Adipose tissue (tissue), 3 donors: Measurements from ENCODE around the gene FBXL19. TPM values are rescaled to one million over a fixed set of nuclear protein-coding genes. Genes with fewer than 3 reads are reported as not detected.
A peak's percentile ranks its signal among the peaks of the same experiment; 100 is the strongest.

Experiments
- H3K27ac ChIP-seq: one replicate; pipeline ENCODE4 v1.5.1; 2013; ENCODE audit warnings: low read depth, low read length
- WGBS, 3 donors: extraction: QIAGEN DNeasy Blood & Tissue Kit; methylation state at CpG; one replicate each; pipeline ENCODE4 v1.1.7; 2013; 5-methylcytosine and 5-hydroxymethylcytosine counted together
- polyA plus RNA-seq, 3 donors: library from polyadenylated mRNA; stranded (reverse); fragments of 200-250 nt; gene quantifications; one replicate each; pipeline ENCODE4 v1.2.3, GENCODE V29; 2013
- donor health status: healthy with polysubstance abuse.
- donor health status: Bipolar disorder and iron deficiency.
- donor health status: healthy.

FBXL19 gene
- polyA plus RNA-seq, 3 donors = 3.6 to 9.1 (median 5.3) TPM

- 1% methylated on average over 80 to 94 of the region's 97 CpGs for WGBS, 3 donors
These were observed 29.4 kb upstream of the FBXL19 start, which contains the start of gene BCL7C for GRCh38 chr16:30893744-30894539. TSS of gene BCL7C (minus strand) at chr16:30894077. CDS start at chr16:30893944, 133 bp downstream.

GRCh38 chr16:30894540-30895368, 28.6 kb upstream of the FBXL19 start:
- H3K27ac ChIP-seq = peak overlapping the region; percentile 48
- WGBS, 3 donors = 41 to 48% (median 47%) methylated on average over 16 of the region's 16 CpGs

More at GRCh38 chr16:30893744-30894539, 29.4 kb upstream of the FBXL19 start, which contains the start of gene BCL7C:
- H3K27ac ChIP-seq = peak within 1 kb of the TSS; percentile 48

DNA sequence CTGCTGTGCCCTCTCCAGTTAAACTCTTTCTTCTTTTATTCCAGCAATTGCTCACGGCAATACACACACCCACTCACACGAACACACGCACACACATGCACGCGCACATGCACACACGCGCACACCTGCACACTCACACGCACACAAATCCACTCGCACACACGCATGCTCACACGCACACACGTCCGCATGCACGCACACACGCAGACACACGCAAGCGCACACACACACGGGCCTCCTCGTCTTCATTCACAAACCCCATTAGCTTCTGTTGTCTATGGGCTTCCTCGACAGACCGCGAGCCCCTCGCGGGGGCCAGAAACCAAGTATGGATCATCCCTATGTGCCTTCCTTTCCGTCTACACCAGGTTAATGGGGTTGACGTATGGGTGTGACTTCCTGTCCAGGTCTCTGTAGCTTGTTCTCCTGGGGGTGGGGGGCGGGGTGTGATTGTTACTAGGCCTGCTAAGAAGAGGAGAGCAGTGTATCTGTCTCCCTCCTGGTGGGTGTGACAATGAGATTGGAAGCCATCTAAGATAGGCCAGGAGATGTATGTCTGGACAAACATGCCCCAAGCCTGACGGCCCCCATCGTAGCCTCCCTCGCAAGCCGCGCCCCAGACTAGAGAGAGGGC, 27.6 kb upstream of the FBXL19 start:
- peak overlapping the region; percentile 4 for H3K27ac ChIP-seq

GRCh38 chr16:30896261-30896888, 27.0 kb upstream of the FBXL19 start, which contains the start of gene CTF1:
TSS of gene CTF1 (plus strand) at chr16:30896614. CDS start at chr16:30896644, 30 bp downstream.
- 10 to 12% (median 12%) methylated on average over 26 to 31 of the region's 31 CpGs for WGBS, 3 donors

More for the DNA sequence above, 27.6 kb upstream of the FBXL19 start:
- WGBS, 3 donors = 69 to 71% (median 70%) methylated on average over 32 of the region's 32 CpGs

GRCh38 chr16:30896889-30897733, 26.3 kb upstream of the FBXL19 start:
- 15 to 17% (median 16%) methylated on average over 31 of the region's 31 CpGs for WGBS, 3 donors
- H3K27ac ChIP-seq = peak overlapping the region; percentile 90

More at GRCh38 chr16:30896261-30896888, 27.0 kb upstream of the FBXL19 start, which contains the start of gene CTF1:
- H3K27ac ChIP-seq = peak within 1 kb of the TSS; percentile 90

GRCh38 chr16:30899794-30900193, 23.6 kb upstream of the FBXL19 start:
- WGBS, 3 donors = 66 to 90% (median 87%) methylated on average over 2 of the region's 2 CpGs

GRCh38 chr16:30900588-30900987, 22.8 kb upstream of the FBXL19 start:
- WGBS, 3 donors = 93 to 99% (median 97%) methylated on average over 5 of the region's 5 CpGs
- H3K27ac ChIP-seq = no peak overlapping the region

More at GRCh38 chr16:30899794-30900193, 23.6 kb upstream of the FBXL19 start:
- H3K27ac ChIP-seq = no peak overlapping the region

GRCh38 chr16:30901201-30902028, 22.0 kb upstream of the FBXL19 start:
- 20 to 29% (median 28%) methylated on average over 6 of the region's 6 CpGs for WGBS, 3 donors

DNA sequence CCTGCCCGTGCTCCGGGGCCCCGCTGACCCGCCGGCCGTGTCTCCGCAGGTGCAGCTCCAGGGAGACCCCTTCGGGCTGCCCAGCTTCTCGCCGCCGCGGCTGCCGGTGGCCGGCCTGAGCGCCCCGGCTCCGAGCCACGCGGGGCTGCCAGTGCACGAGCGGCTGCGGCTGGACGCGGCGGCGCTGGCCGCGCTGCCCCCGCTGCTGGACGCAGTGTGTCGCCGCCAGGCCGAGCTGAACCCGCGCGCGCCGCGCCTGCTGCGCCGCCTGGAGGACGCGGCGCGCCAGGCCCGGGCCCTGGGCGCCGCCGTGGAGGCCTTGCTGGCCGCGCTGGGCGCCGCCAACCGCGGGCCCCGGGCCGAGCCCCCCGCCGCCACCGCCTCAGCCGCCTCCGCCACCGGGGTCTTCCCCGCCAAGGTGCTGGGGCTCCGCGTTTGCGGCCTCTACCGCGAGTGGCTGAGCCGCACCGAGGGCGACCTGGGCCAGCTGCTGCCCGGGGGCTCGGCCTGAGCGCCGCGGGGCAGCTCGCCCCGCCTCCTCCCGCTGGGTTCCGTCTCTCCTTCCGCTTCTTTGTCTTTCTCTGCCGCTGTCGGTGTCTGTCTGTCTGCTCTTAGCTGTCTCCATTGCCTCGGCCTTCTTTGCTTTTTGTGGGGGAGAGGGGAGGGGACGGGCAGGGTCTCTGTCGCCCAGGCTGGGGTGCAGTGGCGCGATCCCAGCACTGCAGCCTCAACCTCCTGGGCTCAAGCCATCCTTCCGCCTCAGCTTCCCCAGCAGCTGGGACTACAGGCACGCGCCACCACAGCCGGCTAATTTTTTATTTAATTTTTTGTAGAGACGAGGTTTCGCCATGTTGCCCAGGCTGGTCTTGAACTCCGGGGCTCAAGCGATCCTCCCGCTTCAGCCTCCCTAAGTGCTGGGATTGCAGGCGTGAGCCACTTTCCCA, 21.1 kb upstream of the FBXL19 start:
- peak overlapping the region; percentile 3 for H3K27ac ChIP-seq
- 6 to 10% (median 7%) methylated on average over 77 to 99 of the region's 99 CpGs for WGBS, 3 donors

More at GRCh38 chr16:30901201-30902028, 22.0 kb upstream of the FBXL19 start:
- no peak overlapping the region for H3K27ac ChIP-seq

- H3K27ac ChIP-seq = no peak overlapping the region
- 50 to 76% (median 67%) methylated on average over 4 of the region's 4 CpGs for WGBS, 3 donors
These were observed 20.4 kb upstream of the FBXL19 start for GRCh38 chr16:30903002-30903401.

GRCh38 chr16:30903596-30903995, 19.8 kb upstream of the FBXL19 start:
- peak overlapping the region; percentile 4 for H3K27ac ChIP-seq
- WGBS, 3 donors = 23 to 76% (median 28%) methylated on average over 4 of the region's 4 CpGs

DNA sequence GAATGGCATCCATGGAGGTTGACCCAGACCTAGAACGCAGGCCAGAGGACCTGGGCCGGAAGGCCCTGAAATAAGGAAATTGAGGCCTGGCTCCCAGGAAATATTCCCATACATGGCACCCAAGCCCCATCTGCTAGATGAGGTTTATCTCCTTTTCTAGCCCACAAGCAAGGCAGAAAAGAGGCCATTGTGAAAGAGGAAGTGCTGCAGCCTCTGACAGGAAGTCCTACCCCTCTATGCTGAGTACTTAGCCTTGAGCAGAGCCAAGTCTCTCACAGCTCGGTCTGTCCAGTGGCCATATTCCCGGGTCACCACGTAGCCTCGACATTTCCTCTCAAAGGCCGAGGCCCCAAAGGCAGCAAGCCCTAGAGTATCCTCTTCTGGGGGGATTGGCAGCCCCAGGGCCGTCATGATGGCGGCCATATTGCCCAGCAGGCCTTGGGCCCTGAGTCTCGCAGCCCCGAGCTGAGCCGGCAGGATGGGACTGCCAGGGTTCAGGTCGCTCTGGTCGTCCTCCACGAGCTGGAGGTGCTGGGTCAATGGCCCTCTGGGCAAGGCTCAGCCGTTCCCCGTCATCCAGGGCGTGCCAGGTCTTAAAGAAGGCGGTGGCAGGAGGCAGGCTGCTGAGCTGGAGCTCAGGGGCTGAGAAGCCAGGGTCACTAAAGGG, 19.1 kb upstream of the FBXL19 start:
- H3K27ac ChIP-seq = peak overlapping the region; percentile 4
- 70 to 85% (median 76%) methylated on average over 18 to 19 of the region's 19 CpGs for WGBS, 3 donors

DNA sequence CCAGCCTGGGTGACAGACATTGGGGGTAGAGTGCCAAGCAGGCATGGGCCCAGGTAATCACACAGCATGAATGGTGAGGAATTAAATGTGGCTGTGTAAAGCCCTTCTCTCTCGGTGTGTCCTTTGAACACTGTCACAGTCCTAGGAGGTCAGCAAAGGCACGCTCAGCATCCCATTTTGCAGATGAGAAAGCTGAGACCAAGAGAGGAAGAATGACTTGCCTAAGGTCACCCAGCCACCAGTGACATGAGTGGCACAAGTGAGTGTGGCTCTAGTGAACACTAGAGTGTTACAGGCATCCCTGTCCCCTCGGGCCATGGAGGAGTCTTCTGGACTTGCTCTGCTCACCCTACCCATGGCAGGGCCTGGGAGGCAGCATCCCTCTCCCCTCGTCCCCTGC, 16.3 kb upstream of the FBXL19 start:
- H3K27ac ChIP-seq = no peak overlapping the region
- WGBS, 3 donors = 86 to 92% (median 90%) methylated on average over 4 of the region's 4 CpGs

DNA sequence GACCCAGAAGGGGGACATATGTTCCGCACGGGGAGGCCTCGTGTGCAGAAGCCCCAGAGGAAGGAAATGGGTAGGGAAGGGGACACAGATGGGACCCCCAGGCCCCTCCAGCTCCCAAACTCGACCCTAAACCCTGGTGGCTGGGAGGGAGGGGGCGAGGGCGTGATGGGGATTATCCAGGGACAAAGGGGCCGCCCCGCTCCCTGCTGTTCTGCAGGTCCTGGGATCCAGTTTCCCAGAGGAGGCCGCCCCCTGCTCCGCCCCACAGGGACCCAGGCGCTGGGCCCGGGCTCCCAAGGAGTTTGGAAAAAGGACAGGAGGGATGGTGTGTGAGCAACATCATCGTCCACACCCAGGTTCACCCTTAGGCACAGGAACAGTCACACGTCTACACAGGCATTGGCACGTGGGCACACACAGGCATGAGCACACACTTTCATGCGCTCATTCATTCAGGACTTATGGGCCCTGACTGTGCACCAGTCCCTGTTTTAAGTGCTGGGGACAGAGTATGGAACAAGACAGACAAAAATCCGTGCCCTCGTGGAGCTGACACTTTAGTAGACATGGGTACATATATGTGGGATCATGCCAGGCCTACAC, 12.8 kb upstream of the FBXL19 start:
- no peak overlapping the region for H3K27ac ChIP-seq

More for the DNA sequence above, 12.8 kb upstream of the FBXL19 start:
- WGBS, 3 donors = 68 to 73% (median 70%) methylated on average over 18 of the region's 18 CpGs
